Cardiac muscle cell (in vitro differentiated cells and primary cell): Measurements from ENCODE around the gene NECAB2. TPM values are rescaled to one million over a fixed set of nuclear protein-coding genes. Genes with fewer than 3 reads are reported as not detected.

Experiments used
- DNase-seq, 2 donors: peaks; one replicate each; pipeline versions ENCODE4 v3.0.0 to v3.0.0-alpha.2; 2010 to 2017; ENCODE audit warnings: low read depth in 1 of 2, low spot score in 1 of 2
- H3K27ac ChIP-seq: fragments of 200-600 bp; sonication (generic); 2 replicates; pipeline ENCODE4 v1.5.1; 2016
- H3K27me3 ChIP-seq: fragments of 200-600 bp; sonication (generic); 2 replicates; pipeline ENCODE4 v1.6.0; 2016; ENCODE audit warnings: control low read depth
- H3K36me3 ChIP-seq: fragments of 200-600 bp; sonication (generic); 2 replicates; pipeline ENCODE4 v1.5.1; 2016; ENCODE audit warnings: control low read depth
- H3K4me1 ChIP-seq: fragments of 200-600 bp; sonication (generic); 2 replicates; pipeline ENCODE4 v1.8.1; 2017; ENCODE audit warnings: low read depth, mild to moderate bottlenecking, mixed run types
- H3K4me3 ChIP-seq: fragments of 200-600 bp; sonication (generic); 2 replicates; pipeline ENCODE4 v1.5.1; 2016; ENCODE audit warnings: mild to moderate bottlenecking
- H3K9me3 ChIP-seq: fragments of 200-600 bp; sonication (generic); 2 replicates; pipeline ENCODE4 v1.5.1; 2017; ENCODE audit warnings: low read depth, mild to moderate bottlenecking, control low read depth
- CTCF ChIP-seq: IDR thresholded peaks from 2 replicates; pipeline ENCODE4 v1.5.1; 2012; ENCODE audit warnings: low read depth, mild to moderate bottlenecking, low read length
- polyA plus RNA-seq: library from polyadenylated mRNA; unstranded; fragments of >200 nt; fragmentation: Nextera tagmentation; extraction: Ambion mirVana; gene quantifications from 2 replicates; pipeline ENCODE4 v1.2.1, GENCODE V29; 2016
- total RNA-seq: library from RNA; depleted of rRNA; stranded (reverse); fragments of >200 nt; gene quantifications from 2 replicates; pipeline ENCODE4 v1.2.3, GENCODE V29; 2016

NECAB2 gene
- total and polyA plus RNA-seq, 2 experiments from 2014 or later: 0.63 to 2.2 TPM

- no peak overlapping the region for H3K4me3 ChIP-seq
- H3K4me1 ChIP-seq: peaks cover 7% of the 10 kb centered on the region
- H3K27me3 ChIP-seq: peaks cover 9% of the 10 kb centered on the region
- H3K27ac ChIP-seq: no peak overlapping the region
- H3K36me3 ChIP-seq: no peaks in the 10 kb centered on the region
- peak in 1 of 2 donors; percentile 36 for DNase-seq
- H3K9me3 ChIP-seq: no peaks in the 10 kb centered on the region
- no peak for TF ChIP-seq CTCF
These were observed 12.6 kb upstream of the NECAB2 start for GRCh38 chr16:83955218-83956130.

GRCh38 chr16:83956336-83957289, 11.4 kb upstream of the NECAB2 start:
- DNase-seq: peak; percentile 83 to 85
- peaks cover 9% of the 10 kb centered on the region for H3K27me3 ChIP-seq
- no peaks in the 10 kb centered on the region for H3K9me3 ChIP-seq
- H3K4me1 ChIP-seq: peaks cover 7% of the 10 kb centered on the region
- peak; percentile 82 for TF ChIP-seq CTCF
- H3K36me3 ChIP-seq: no peaks in the 10 kb centered on the region
- no peak overlapping the region for H3K27ac ChIP-seq
- no peak overlapping the region for H3K4me3 ChIP-seq

- H3K36me3 ChIP-seq: no peaks in the 10 kb centered on the region
- H3K9me3 ChIP-seq: no peaks in the 10 kb centered on the region
- H3K27ac ChIP-seq: no peak overlapping the region
- TF ChIP-seq CTCF: no peak
- H3K4me1 ChIP-seq: peaks cover 7% of the 10 kb centered on the region
- no peak overlapping the region for H3K4me3 ChIP-seq
- DNase-seq: no peak
- H3K27me3 ChIP-seq: peaks cover 9% of the 10 kb centered on the region
These were observed 10.7 kb upstream of the NECAB2 start for GRCh38 chr16:83957296-83957855.

GRCh38 chr16:83958137-83958845, 9.8 kb upstream of the NECAB2 start:
- H3K4me3 ChIP-seq: no peak overlapping the region
- H3K36me3 ChIP-seq: no peaks in the 10 kb centered on the region
- no peak overlapping the region for H3K27ac ChIP-seq
- DNase-seq: no peak
- no peaks in the 10 kb centered on the region for H3K9me3 ChIP-seq
- peaks cover 7% of the 10 kb centered on the region for H3K4me1 ChIP-seq
- H3K27me3 ChIP-seq: peaks cover 9% of the 10 kb centered on the region
- TF ChIP-seq CTCF: no peak
